ENCODE measurements around the gene ZNF487. TPM values are rescaled to one million over a fixed set of nuclear protein-coding genes. Genes with fewer than 3 reads are reported as not detected.

Gene ZNF487
- total and polyA plus RNA-seq, 2 of the 13 experiments (the other 11 are each of a cell fraction or from before 2014, with no cell fraction given), result 7.4 to 8.8 TPM

- TF ChIP-seq ZBTB40 (IDR thresholded peaks at IDR 0.05) (no peak), ZBTB40 (CRISPR knock-in tag; IDR thresholded peaks at IDR 0.05) (no peak), ZNF512 (CRISPR knock-in tag; IDR thresholded peaks at IDR 0.05) (no peak), HMGA1 (CRISPR knock-in tag; conservative IDR thresholded peaks at IDR 0.05) (no peak), TCF12 (IDR thresholded peaks at IDR 0.05) (no peak), TCF12 (CRISPR knock-in tag; IDR thresholded peaks at IDR 0.05) (peak; percentile 20; the same call in 1 of the 2 replicates), RBM39 (IDR thresholded peaks at IDR 0.05; ENCODE audit: low read depth, low read length, poor library complexity, severe bottlenecking) (peak; percentile 39), FOXA3 (CRISPR knock-in tag; IDR thresholded peaks at IDR 0.05) (peak; percentile 48; the same call in 1 of the 2 replicates), THRA (CRISPR knock-in tag; IDR thresholded peaks at IDR 0.05; ENCODE audit: borderline replicate concordance) (no peak), TP53 (CRISPR knock-in tag; conservative IDR thresholded peaks at IDR 0.05) (no peak), SMAD1 (CRISPR knock-in tag; IDR thresholded peaks at IDR 0.05; ENCODE audit: borderline replicate concordance, low read depth) (0 out of 2 replicates have a peak, but pooled peaks have one; percentile 31), ZNF770 (CRISPR knock-in tag; IDR thresholded peaks at IDR 0.05) (no peak), AHR (CRISPR knock-in tag; IDR thresholded peaks at IDR 0.05) (no peak), DNMT1 (CRISPR knock-in tag; IDR thresholded peaks at IDR 0.05) (no peak)
Observed at GRCh38 chr10:43396061-43396927, 40.6 kb upstream of the ZNF487 start (continued).

Measured in HepG2 (cell line).